NCI-H1092 treated with DMSO at 0.1 percent for 48 hours (cell line): ENCODE results near the gene RHCE.
A peak's percentile ranks its signal among the peaks of the same experiment; 100 is the strongest.
"Not testable (repeated sequence)": the region's sequence is repeated elsewhere in the genome, so short reads cannot be mapped to it uniquely, and the experiment has no call there.

Experiments used
- DNase-seq: peaks from one replicate; lab custom pipeline; 2025; lab: John Stamatoyannopoulos, UW

Gene RHCE

GRCh38 chr1:25341746-25342145, 78.9 kb downstream of the RHCE start:
- DNase-seq: no peak

- DNase-seq: no peak
Observed at GRCh38 chr1:25338986-25339385, 81.6 kb downstream of the RHCE start.

- DNase-seq: peak; percentile 91
Observed at GRCh38 chr1:25338188-25338981, 82.2 kb downstream of the RHCE start, which contains the start of gene TMEM50A. TMEM50A (plus strand) TSS chr1:25338334; CDS start chr1:25340487, 2,153 bp downstream.

DNA sequence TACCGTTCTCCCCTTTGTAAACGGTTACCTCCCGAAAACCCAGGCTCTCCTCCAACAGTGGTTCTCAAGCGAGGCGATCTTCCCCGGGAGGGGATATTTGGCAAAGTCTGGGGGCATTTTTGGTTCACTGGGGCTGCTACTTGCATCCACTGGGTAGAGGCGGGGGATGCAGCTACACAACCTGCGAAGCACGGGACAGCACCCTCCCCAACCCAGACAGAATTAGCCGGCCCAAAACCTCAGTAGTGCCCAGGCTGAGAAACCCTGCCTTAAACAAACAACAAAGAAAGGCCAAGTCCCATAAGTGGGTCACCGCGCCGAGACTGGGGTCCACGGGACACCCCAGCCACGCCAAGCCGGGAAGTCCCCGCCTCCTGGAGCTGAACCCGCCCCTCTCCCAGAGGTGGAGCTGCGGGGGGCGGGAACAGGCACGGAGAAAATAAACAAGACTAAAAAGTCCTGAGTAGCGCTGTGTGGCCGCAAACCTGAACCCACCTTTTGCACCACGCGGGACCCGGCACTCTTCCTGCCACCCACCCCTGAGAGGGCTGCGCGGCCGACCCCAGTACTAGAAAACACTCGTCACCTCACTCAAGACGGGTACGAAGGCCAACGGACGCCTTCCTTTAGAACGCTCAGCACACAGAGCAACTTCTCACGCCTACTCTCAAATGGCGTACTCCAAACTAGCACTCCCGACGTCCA, 83.0 kb downstream of the RHCE start:
- peak; percentile 45 for DNase-seq

DNA sequence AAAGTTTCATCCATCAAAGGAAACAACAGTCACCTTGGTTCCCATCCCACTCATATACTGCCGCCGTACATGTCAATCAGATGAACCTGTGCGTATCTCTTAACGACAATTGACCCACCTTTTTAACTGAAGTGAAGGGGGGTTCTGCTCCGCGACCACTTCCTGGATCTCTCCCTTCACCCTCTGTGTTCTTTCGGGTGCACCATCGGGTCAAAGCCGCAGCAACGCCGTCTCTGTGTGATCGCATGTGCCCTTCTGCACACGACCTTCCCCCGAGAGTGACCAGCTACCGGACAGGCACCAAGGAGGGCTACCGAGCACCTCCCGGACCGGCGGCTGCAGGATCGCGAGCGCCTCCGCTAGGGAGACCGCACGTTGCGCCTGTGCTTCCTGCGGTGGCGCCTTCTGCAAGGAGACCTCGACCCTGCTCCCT, 83.7 kb downstream of the RHCE start:
- peak; percentile 15 for DNase-seq

- DNase-seq: not testable (repeated sequence)
Observed at GRCh38 chr1:25329950-25330349, 90.7 kb downstream of the RHCE start.

DNA sequence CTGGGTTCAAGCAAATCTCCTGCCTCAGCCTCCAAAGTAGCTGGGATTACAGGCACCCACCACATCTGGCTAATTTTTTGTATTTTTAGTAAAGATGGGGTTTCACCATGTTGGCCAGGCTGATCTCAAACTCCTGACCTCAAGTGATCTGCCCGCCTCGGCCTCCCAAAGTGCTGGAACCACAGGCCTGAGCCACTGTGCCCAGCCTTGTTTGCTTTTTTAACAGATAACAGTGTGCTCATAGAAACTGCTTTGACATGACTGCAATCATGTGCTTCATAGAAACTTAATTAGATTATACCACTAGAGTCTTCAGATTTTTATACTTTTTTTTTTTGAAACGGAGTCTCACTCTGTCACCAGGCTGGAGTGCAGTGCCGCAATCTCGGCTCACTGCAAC, 91.3 kb downstream of the RHCE start:
- not testable (repeated sequence) for DNase-seq

DNA sequence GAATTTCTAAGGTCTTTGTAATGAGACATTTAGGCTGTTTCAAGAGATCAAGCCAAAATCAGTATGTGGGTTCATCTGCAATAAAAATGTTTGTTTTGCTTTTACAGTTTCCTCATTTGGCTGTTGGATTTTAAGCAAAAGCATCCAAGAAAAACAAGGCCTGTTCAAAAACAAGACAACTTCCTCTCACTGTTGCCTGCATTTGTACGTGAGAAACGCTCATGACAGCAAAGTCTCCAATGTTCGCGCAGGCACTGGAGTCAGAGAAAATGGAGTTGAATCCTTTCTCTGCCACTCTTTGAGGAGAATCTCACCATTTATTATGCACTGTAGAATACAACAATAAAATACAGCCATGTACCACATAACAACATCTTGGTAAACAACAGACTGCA, 91.8 kb downstream of the RHCE start:
- not testable (repeated sequence) for DNase-seq

DNA sequence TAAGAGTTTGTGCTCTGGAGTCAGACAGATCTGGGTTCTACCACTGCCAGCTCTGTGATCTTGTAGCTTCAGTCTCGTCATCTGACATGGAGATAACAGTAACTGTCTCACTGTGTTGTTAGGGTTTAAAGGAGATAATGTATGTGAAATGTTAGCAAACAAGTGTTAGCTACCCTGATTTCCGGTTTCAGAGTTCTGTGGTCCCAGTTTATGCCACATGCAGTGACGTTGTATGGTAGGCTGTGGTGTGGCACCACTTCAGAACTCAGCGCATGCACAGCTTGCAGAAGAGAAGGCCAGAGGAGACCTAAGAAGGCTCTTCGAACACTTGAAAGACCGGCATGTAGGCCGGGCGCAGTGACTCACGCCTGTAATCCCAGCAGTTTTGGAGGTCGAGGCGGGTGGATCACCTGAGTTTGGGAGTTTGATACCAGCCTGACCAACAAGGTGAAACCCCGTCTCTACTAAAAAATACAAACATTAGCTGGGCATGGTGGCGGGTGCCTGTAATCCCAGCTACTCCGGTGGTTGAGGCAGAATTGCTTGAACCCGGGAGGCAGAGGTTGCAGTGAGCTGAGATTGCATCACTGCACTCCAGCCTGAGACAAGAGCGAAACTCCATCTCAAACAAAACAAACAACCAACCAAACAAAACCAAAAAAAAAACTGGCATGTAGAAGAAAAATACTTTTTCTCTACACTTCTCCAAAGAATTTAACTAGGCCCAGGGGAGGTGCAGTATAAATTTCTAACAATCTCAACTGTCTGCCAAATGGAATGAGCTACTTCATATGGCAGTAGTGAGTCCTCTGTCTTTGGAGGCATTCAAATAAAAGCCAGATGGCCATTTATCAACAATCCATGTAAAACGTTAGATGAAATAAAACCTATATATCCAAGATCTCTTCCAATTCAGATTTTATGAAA, 92.5 kb downstream of the RHCE start:
- not testable (repeated sequence) for DNase-seq

DNA sequence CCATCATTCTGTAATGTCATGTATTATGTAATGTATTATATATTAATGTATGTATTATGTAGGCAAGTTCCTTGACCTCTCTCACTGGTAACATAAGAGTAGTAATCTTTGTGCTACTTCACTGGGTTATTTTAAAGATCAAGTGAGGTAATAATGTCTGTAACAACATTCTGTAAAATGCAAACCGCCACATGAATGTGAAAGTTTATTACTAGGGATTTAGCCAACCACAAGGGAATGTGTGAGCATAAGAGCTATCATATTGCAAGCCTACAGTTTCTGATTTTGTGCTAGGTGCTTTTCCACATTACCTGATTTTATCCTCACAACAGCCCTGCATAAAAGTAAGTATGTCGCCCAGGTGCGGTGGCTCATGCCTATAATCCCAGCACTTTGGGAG, 96.2 kb downstream of the RHCE start:
- not testable (repeated sequence) for DNase-seq

GRCh38 chr1:25322127-25322526, 98.5 kb downstream of the RHCE start:
- DNase-seq: not testable (repeated sequence)

DNA sequence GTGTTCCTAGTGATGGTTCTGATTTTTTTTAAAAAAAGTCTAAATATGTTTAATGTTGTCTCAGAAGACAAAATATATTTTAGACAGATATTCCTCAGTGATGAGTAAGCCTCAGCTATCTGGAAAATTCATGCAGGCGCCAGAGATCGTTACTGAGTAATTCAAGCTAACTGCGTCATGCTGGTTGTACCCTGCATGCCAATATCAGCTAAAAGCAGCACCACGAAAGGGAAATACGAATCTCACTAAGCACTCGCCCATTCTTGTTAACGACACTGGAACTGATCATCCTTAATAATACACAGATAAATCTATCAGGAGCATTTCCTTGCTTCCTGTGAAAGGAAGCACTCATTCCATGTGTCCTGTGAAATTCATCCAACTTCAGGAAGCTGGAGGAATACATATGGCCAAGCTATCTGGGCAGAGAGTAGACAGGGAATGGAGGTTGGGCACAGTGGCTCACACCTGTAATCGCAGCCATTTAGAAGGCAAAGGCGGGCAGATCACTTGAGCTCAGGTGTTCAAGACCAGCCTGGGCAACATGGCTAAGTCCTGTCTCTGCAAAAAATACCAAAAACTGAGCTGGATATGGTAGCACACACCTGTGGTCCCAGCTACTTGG, 100.2 kb downstream of the RHCE start:
- not testable (repeated sequence) for DNase-seq

GRCh38 chr1:25312806-25313470, 107.7 kb downstream of the RHCE start:
- not testable (repeated sequence) for DNase-seq
